Sigmoid colon (tissue), 4 donors: ENCODE results near the gene CHMP2A.
"Not testable (repeated sequence)": the region's sequence is repeated elsewhere in the genome, so short reads cannot be mapped to it uniquely, and the experiment has no call there.

Source experiments
- EP300 ChIP-seq, 4 donors: sonication (generic); formaldehyde crosslinking; IDR thresholded peaks; one replicate each; pipeline ENCODE4 v1.6.1; 2017; ENCODE audit warnings: antibody characterized with exemption in 4 of 4
- POLR2A ChIP-seq, 2 donors: fragments of 450-650 bp; IDR thresholded peaks; one replicate each; pipeline ENCODE4 v1.6.1; 2016; ENCODE audit warnings: antibody characterized with exemption in 2 of 2, mild to moderate bottlenecking in 2 of 2, moderate library complexity in 2 of 2
- TF ChIP-seq, protein P1 (sequence below), 4 experiments: fragments of 450-650 bp in 3 of 4; fragments of 200-600 bp in 1 of 4; IDR thresholded peaks; one replicate each; pipeline ENCODE4 v1.5.1; 2016 to 2019; ENCODE audit warnings: antibody characterized with exemption in 4 of 4, mild to moderate bottlenecking in 3 of 4, moderate library complexity in 2 of 4

DNA sequence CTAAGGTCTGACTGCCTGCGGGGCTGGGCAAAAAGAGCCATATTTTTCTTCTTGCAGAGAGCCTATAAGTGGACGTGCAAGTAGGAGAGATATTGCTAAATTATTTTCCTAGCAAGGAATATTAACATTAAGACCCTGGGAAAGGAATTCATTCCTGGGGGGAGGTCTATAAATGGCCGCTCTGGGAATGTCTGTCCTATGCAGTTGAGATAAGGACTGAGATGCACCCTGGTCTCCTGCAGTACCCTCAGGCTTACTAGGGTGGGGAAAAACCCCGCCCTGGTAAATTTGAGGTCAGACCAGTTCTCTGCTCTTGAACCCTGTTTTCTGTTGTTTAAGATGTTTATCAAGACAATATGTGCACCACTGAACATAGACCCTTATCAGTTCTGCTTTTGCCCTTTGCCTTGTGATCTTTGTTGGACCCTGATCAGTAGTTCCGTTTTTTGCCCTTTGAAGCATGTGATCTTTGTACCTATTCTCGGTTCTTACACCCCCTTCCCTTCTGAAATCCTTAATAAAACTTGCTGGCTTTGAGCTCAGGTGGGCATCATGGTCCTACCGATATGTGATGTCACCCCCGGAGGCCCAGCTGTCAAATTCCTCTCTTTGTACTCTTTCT, 47.2 kb downstream of the CHMP2A start:
- TF ChIP-seq POLR2A, EP300 (IDR thresholded peaks at IDR 0.05): not testable (repeated sequence)
- TF ChIP-seq, protein P1, sequence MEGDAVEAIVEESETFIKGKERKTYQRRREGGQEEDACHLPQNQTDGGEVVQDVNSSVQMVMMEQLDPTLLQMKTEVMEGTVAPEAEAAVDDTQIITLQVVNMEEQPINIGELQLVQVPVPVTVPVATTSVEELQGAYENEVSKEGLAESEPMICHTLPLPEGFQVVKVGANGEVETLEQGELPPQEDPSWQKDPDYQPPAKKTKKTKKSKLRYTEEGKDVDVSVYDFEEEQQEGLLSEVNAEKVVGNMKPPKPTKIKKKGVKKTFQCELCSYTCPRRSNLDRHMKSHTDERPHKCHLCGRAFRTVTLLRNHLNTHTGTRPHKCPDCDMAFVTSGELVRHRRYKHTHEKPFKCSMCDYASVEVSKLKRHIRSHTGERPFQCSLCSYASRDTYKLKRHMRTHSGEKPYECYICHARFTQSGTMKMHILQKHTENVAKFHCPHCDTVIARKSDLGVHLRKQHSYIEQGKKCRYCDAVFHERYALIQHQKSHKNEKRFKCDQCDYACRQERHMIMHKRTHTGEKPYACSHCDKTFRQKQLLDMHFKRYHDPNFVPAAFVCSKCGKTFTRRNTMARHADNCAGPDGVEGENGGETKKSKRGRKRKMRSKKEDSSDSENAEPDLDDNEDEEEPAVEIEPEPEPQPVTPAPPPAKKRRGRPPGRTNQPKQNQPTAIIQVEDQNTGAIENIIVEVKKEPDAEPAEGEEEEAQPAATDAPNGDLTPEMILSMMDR (IDR thresholded peaks at IDR 0.05) = not testable (repeated sequence)
